LNCaP clone FGC (cell line): ENCODE data around the gene TMEM253.
A peak's percentile ranks its signal among the peaks of the same experiment; 100 is the strongest.

Experiments used
- DNase-seq: peaks from one replicate; pipeline ENCODE4 v3.0.0-alpha.2; 2011; ENCODE audit warnings: low read depth
- H3K4me3 ChIP-seq: 2 replicates; pipeline ENCODE4 v1.5.1; 2011; ENCODE audit warnings: mild to moderate bottlenecking, low read depth, low read length, control low read depth
- TF ChIP-seq, protein P1 (sequence below): IDR thresholded peaks from 2 replicates; pipeline ENCODE4 v1.5.1; 2012; ENCODE audit warnings: mild to moderate bottlenecking; ENCODE audit not compliant: control insufficient read depth, insufficient read depth; ENCODE audit errors: extremely low read depth

TMEM253 gene

DNA sequence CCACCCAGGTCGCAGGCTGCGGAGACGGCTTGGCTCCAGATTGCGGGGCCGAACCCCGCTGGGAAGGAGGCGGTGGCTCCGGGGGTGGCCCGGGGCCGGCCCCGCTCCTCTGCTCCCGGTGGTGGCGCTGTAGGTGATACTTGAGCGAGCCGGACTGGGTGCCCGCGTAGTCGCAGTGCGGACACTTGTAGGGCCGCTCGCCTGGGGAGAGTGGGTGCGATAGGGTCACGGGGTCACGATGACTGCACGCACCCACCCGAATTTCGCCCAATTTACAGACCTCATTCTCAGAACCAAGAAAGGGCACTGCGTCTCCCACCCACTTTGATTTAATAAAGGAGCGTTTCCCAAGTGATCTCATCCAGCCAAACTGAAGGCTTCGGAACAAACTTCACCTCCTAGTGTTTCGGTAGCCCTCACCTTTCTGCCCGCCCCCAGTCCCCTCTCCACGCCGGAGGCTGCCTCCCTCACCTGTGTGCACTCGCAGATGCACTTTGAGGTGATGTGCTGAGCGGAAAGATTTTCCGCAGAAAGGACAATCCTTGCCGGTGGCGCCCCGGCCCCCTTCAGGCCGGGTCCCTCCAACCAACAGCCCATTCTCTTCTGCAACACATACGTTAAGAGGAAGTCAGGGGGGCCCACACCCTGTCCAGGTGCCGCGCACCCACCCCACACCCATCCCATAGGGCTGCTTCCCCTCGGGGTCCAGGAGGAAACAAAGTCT lies 9.8 kb upstream of the TMEM253 start:
- H3K4me3 ChIP-seq = no peak overlapping the region
- no peak for DNase-seq
- TF ChIP-seq, protein P1, sequence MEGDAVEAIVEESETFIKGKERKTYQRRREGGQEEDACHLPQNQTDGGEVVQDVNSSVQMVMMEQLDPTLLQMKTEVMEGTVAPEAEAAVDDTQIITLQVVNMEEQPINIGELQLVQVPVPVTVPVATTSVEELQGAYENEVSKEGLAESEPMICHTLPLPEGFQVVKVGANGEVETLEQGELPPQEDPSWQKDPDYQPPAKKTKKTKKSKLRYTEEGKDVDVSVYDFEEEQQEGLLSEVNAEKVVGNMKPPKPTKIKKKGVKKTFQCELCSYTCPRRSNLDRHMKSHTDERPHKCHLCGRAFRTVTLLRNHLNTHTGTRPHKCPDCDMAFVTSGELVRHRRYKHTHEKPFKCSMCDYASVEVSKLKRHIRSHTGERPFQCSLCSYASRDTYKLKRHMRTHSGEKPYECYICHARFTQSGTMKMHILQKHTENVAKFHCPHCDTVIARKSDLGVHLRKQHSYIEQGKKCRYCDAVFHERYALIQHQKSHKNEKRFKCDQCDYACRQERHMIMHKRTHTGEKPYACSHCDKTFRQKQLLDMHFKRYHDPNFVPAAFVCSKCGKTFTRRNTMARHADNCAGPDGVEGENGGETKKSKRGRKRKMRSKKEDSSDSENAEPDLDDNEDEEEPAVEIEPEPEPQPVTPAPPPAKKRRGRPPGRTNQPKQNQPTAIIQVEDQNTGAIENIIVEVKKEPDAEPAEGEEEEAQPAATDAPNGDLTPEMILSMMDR = no peak

DNA sequence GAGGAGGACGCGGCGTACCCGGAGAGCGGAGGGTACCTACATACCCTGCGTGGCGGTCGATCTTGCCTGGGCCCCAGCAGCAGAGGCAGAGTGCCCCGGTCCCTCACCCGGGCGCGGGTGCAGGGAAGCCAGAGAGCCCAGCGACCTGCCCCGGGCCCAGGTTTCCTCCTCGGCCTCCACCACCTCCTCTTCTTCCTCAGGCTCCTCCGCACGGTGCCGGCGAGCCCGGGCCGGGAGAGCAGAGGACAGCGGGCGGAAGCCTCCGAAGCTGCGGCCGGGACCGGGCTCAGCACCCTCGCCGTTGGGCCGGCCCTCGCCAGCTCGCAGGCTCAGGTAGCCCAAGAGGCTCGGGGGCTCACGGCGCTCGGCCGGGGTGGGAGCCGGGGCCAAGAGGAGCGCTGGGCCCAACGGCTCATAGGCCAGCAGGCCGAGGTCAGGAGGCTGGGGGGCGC lies 9.0 kb upstream of the TMEM253 start:
- no peak for DNase-seq
- no peak overlapping the region for H3K4me3 ChIP-seq
- TF ChIP-seq, protein P1 = no peak

DNA sequence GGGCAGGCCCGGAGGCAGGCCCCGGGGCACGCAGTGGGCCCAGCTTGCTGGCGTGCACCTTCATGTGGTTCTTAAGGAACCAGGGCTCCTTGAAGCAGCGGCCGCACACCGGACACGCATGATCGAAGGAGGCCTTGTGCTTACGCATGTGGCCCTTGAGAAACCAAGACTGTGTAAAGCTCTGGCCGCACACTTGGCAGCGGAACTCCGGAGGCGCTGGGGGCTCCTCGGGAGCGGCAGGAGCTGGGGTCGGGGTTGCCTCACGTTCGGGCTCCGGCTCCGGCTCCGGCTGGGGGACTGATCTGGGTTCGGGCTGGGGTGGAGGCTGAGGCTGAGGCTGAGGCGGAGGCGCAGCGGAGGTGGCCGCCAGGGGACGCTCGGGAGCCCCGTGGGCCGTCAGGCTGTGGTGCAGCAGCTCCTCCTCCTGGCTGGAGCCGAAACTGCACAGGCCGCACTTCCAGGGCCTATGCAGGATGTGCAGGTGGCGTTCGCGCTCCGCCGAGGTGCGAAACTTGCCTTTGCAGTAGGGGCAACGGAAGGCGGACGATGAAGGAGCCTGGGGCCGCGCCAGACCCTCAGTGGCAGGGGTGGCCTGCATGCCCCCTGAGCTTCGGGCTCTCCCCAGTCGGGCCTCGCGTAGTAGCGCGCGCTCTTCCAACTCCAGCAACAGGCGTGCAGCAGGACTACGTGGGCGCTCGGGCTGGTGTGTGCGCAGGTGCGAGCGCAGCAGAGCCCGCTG lies 8.4 kb upstream of the TMEM253 start:
- peak; percentile 19 for DNase-seq
- H3K4me3 ChIP-seq = no peak overlapping the region

DNA sequence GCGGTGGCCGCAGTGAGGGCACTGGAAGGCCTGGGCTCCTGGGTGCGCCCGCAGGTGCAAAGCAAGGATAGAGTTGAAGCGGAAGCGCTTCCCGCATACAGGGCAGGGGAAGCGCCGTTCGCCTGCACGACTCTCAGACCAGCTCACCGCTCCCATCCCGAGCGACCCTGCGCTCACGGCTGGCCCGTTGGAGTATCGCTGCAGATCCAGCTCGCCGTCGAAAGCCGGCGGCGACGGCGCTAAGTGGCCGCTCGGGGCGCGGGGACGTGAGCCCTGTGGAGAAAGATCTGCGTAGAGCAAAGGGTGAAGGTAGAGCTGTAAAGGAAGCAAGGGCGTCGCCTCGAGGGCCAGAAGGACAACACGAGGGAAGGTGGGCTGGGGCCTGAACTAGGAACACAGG lies 7.8 kb upstream of the TMEM253 start:
- TF ChIP-seq, protein P1 = no peak
- no peak overlapping the region for H3K4me3 ChIP-seq
- DNase-seq = no peak

More for the DNA sequence above, 8.4 kb upstream of the TMEM253 start:
- TF ChIP-seq, protein P1 = peak; percentile 100

DNA sequence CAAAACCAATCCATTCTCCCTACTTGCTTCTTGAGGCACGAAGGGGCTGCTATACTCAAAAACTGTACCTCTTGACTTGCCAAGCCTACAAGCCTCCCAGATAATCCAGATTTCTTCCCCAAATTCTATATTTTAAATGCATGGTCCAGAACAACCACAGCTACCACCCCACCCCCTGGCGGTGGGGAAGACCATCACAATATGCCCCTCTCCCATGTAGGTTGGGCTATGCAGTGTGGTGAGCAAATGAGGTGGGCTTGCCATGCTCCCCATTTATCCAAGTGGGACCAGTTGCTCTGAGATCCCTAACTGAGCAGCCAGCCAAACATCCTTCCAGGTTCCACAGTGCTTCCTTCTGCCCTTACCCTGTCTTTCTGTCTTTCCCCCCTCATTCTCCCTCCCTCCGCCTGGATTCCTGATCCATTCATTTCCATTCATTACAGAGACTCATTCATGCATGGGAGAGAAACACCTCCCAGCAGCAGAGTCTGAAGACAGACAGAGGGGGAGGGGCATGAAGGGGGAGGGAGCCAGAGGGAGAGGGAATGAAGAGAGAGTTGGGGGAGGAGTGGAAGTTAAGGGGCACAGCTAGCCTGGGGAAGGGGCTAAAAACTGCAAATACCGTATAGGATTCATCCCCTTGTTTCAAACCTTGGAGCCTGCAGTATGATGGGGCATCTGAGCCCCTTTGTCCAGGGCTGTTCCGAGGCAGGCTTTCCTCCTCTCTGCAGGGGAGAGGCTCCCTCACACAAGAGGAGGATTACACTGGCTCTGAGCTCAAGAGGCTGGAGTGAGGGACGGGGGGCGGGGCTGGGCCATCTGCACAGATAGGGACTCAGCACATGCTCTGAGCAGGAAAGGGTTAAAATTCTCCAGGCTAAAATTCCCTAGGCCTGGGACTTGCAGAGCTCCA lies 6.8 kb upstream of the TMEM253 start:
- TF ChIP-seq, protein P1 = no peak
- H3K4me3 ChIP-seq = no peak overlapping the region
- no peak for DNase-seq

DNA sequence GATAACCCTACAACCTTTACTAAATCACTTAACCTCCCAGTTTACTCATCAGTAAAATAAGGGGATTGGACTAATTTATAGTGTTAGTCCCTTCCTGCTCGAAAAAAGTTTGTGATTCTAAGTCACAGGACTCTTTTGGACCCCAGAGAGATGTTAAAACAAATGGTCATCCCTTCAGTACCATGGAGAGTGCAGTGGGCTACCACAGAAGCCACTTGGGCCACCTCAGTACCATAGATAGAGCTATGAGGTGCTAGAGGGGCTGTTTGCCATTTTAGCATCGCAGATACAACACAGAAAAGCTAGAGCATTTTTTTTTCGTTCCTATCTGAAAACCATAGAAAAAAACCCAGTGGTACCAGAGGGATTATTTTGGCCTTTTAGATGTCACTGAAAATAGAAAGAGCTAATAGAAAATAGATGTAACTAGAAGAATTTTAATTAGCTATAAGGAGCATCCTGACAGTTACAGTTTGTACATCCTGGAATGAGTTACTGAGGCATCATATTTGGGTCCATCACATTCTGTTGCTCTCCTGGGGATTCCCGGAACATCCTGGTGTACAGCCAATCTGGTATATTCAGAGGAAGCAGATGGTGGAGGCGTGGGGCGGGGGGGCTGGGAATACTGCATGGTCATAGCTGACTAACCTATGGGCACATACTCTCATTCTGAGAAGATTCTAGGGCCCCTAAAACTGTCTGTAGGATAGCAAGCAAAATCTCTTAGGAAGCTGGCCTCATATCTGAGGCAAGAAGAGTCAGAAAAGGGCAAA lies 5.2 kb upstream of the TMEM253 start:
- H3K4me3 ChIP-seq = no peak overlapping the region
- TF ChIP-seq, protein P1 = no peak
- DNase-seq = no peak
